Measurements from ENCODE around the gene LRRFIP1. TPM values are rescaled to one million over a fixed set of nuclear protein-coding genes. Genes with fewer than 3 reads are reported as not detected.

The LRRFIP1 gene, protein sequence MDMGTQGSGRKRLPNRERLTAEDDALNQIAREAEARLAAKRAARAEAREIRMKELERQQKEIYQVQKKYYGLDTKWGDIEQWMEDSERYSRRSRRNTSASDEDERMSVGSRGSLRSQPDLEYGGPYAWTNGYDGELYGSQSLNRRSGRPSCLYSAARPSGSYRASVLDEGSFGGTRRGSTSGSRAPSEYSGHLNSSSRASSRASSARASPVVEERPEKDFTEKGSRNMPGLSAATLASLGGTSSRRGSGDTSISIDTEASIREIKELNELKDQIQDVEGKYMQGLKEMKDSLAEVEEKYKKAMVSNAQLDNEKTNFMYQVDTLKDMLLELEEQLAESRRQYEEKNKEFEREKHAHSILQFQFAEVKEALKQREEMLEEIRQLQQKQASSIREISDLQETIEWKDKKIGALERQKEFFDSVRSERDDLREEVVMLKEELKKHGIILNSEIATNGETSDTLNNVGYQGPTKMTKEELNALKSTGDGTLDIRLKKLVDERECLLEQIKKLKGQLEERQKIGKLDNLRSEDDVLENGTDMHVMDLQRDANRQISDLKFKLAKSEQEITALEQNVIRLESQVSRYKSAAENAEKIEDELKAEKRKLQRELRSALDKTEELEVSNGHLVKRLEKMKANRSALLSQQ
- total RNA-seq (10 to 100 TPM; 32.4 to 71.1 (median 56.1) TPM), polyA plus RNA-seq (10 to 100 TPM; 27.4 to 71.1 TPM)
- long read RNA-seq, donor 1, partial matches to known transcripts, result 9 of 70 reads
- long read RNA-seq, donor 1, other reads (novel, unspliced or antisense), result 58 of 70 reads
- long read RNA-seq, donor 2, partial matches to known transcripts, result 0 of 2 reads
- long read RNA-seq, donor 2, other reads (novel, unspliced or antisense), result 0 of 2 reads
- long read RNA-seq, donor 3, full-length matches to known transcripts, result 11 of 72 reads
- long read RNA-seq, donor 3, partial matches to known transcripts, result 8 of 72 reads
- long read RNA-seq, donor 3, other reads (novel, unspliced or antisense), result 53 of 72 reads

DNA sequence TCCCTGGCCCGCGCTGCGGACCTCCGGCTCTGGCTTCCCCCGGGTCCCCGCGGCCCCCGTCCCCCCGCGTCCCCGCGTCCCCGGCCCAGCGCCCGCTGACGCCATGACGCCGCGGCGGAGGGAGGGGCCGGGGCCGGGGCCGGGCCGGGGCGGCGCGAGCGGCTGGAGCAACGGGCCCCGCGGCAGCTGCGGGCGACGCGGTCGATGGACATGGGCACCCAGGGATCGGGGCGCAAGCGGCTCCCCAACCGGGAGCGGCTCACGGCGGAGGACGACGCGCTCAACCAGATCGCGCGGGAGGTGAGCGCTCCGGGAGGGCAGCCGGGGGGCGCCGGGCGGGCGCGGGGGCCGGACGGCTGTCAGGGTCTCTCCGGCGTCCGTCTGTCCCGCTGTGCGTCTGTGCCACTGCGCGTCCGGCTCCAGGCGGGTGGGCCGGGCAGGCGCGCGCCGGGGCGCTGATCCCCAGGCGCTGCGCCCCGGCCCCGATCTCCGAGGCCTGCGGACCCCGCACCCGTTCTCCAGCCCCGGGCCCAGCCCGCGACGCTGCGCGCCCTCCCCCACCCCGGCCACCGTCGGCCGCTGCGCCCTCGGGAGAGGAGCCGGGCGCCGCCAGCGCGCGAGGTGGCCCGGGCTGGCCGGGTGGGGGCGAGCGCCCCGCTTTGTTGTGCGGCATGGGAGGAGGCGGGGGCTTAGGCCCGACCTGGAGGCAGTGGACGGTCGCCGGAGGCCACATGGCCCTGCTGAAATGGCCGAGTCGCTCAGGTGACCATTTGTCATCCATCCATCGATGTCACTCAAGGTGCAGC lies at the start of gene LRRFIP1:
Gene LRRFIP1, plus strand, starts transcription at position 147 of the 806 bp plus-strand sequence. Its CDS starts 58 bp downstream, at position 205.
- TF ChIP-seq, protein P1, sequence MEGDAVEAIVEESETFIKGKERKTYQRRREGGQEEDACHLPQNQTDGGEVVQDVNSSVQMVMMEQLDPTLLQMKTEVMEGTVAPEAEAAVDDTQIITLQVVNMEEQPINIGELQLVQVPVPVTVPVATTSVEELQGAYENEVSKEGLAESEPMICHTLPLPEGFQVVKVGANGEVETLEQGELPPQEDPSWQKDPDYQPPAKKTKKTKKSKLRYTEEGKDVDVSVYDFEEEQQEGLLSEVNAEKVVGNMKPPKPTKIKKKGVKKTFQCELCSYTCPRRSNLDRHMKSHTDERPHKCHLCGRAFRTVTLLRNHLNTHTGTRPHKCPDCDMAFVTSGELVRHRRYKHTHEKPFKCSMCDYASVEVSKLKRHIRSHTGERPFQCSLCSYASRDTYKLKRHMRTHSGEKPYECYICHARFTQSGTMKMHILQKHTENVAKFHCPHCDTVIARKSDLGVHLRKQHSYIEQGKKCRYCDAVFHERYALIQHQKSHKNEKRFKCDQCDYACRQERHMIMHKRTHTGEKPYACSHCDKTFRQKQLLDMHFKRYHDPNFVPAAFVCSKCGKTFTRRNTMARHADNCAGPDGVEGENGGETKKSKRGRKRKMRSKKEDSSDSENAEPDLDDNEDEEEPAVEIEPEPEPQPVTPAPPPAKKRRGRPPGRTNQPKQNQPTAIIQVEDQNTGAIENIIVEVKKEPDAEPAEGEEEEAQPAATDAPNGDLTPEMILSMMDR (IDR thresholded peaks at IDR 0.05), result peak in 1 of 3 donors; percentile 28
- TF ChIP-seq EP300 (IDR thresholded peaks at IDR 0.05), result no peak
- TF ChIP-seq POLR2A (IDR thresholded peaks at IDR 0.05), result peak; percentile 34
- WGBS, 3 donors, result 1% methylated on average over 42 to 114 of the region's 114 CpGs
- no peaks in the 10 kb centered on the region for H3K9me3 ChIP-seq
- H3K27me3 ChIP-seq, result no peaks in the 10 kb centered on the region
- intact Hi-C loops (cut with DNase I), result no loop called here
- H3K4me3 ChIP-seq, result peak within 1 kb of the TSS; percentile 87
- peaks cover 10% of the 10 kb centered on the region for H3K4me1 ChIP-seq (ENCODE audit: insufficient read depth)
- no peaks in the 10 kb centered on the region for H3K36me3 ChIP-seq
- peak within 1 kb of the TSS; percentile 61 to 77 for H3K27ac ChIP-seq
- DNase-seq, result peak; percentile 37 to 66 (median 50)

DNA sequence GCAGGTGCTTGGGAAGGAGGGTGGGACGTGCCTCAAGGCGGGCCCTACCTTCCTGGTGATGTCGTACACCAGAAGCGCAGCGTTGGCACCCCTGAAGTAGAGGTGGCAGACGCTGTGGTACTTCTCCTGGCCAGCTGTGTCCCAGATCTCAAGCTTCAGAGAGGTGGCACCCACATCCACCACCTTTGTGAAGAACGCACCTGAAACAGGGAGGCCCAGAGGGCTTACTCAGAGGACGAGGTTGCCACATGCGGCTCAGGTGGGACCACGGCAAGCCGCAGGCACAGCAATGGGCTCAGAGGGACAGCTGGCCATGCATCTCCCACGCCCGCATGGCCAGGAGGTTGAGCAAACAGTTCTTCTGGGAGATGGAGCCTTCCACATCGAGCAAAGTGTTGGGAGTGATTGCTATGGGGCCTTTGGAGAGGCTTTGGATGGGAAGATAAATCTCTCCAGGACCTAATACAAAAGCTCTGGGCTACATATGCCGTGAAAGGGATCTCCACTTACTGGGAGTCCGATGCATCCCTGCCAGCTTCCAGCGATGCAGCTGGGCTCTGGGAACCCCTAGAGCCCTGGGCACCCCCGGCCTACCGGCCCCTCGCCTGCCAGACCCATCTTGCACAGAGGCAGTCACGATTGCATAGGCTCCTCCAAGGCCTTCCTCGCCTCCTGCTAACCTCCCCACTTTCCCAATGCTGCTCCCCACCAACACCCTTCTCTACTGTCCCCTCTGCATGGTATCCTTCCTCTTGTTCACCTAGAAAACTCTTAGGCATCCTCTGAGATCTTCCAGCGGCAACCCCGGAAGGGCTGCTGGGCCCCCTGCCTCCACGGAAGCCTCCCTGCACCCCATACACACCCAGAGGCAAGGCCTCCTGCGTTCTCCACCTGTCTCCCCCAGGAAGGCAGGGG lies 49.2 kb upstream of the LRRFIP1 start:
- peak in 2 of 5 donors; percentile 11 to 31 for DNase-seq
- Histone ChIP-seq H3K9me3 (no peaks in the 10 kb centered on the region), H3K27me3 (no peaks in the 10 kb centered on the region), H3K36me3 (no peaks in the 10 kb centered on the region), H3K4me1 (ENCODE audit: insufficient read depth) (peaks cover 7% of the 10 kb centered on the region), H3K4me3 (no peak overlapping the region), H3K27ac (no peak overlapping the region)
- intact Hi-C loops (cut with DNase I), result loop anchor here in 3 of 4 donors (10.0 kb wide), 4 partner anchors 163 to 483 kb away; partner anchors contain the start of gene COL6A3 (in 2 of the 3)
- TF ChIP-seq POLR2A (IDR thresholded peaks at IDR 0.05) (no peak), EP300 (IDR thresholded peaks at IDR 0.05) (no peak)
- WGBS, 3 donors, result 91 to 93% (median 92%) methylated on average over 26 of the region's 26 CpGs

DNA sequence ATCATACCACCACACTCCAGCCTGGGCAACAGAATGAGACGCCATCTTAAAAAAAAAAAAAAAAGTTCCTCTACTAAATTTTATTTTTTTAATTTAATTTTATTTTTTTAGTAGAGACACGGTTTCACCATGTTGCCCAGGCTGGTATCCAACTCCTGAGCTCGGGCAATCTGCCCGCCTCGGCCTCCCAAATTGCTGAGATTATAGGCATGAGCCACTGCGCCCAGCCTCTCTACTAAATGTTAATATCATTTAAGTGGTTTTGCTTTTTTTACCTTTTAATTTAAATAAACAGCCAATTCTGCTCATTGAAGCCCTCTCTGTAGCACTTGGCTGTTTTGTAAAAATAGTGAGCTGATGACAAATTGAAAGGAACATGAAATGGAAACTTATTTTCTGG lies 46.1 kb upstream of the LRRFIP1 start:
- Histone ChIP-seq H3K4me1 (ENCODE audit: insufficient read depth) (peaks cover 7% of the 10 kb centered on the region), H3K9me3 (no peaks in the 10 kb centered on the region), H3K27ac (peak overlapping the region in 1 of 2 donors; percentile 8), H3K27me3 (no peaks in the 10 kb centered on the region), H3K4me3 (no peak overlapping the region), H3K36me3 (no peaks in the 10 kb centered on the region)
- TF ChIP-seq, protein P1 (IDR thresholded peaks at IDR 0.05), result no peak
- TF ChIP-seq POLR2A (IDR thresholded peaks at IDR 0.05) (no peak), EP300 (IDR thresholded peaks at IDR 0.05) (no peak)
- no peak for DNase-seq
- WGBS, 3 donors, result 79 to 86% (median 86%) methylated on average over 6 of the region's 6 CpGs
- intact Hi-C loops (cut with DNase I), result loop anchor here in 1 of 4 donors (10.0 kb wide), 1 partner anchor 163 kb away; no protein-coding TSS in a partner anchor

Measured in ovary (tissue), 10 donors.